ENCODE measurements around the gene APOBEC3B. TPM values are rescaled to one million over a fixed set of nuclear protein-coding genes. Genes with fewer than 3 reads are reported as not detected.
A peak's percentile ranks its signal among the peaks of the same experiment; 100 is the strongest.

Gene APOBEC3B
- total RNA-seq: 10 to 100 TPM; 12.1 to 13.3 TPM

DNA sequence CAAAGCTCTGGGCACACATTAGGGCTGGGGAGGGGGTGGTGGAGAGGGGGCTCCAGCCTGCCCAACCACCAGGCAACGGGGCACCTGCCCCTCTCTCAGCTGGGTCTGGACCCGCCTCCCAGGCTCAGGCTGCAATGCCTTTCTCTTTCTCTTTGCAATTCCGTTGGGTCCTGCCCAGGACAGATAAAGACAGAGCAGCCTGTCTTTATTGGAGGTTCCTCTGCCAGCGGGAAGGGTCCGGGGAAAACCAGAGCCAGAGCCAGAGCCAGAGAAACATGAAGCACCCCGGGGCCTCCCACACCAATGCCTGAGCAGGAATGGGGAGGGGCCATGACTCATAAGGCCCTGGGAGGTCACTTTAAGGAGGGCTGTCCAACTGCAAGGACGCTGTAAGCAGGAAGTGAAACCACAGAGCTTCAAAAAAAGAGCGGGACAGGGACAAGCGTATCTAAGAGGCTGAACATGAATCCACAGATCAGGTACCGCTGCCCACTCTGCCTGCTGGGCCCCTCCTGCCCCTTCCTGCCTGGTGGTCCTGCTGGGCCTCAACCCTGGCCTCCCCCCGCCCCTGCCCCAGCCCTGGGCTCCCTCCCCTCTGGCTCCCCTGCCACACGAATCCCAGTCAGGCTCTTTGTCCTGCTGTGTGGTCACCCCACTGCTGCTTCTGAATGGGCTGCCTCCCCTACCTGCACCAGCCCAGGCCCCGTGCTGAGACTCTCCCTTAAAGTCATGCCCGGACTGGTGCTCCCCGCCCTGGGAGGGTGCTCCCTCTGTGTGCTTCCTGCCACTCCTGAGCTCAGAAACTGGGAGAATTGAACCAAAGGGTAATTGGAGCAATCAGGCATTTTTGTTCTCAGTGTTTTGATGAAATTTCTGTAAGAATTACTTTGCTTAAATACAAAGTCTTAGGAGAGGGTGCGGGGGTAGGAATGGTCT is at the start of gene APOBEC3B:
Gene APOBEC3B (plus strand): TSS at position 356 of the 936 bp plus-strand sequence. CDS start 107 bp downstream, at position 463.
- Mint-ChIP-seq H3K9me3 (ENCODE audit: insufficient read depth) (no peaks in the 10 kb centered on the region), H3K4me1 (ENCODE audit: low read depth) (peaks cover 52% of the 10 kb centered on the region), H3K4me3 (peak within 1 kb of the TSS; percentile 75), H3K36me3 (ENCODE audit: low read depth) (peaks cover 16% of the 10 kb centered on the region), H3K27ac (peak within 1 kb of the TSS; percentile 95), H3K27me3 (ENCODE audit: low read depth) (peaks cover 6% of the 10 kb centered on the region)
- CTCF ChIA-PET: interaction anchor here (0.7 to 6.1 kb wide), 5 partner anchors 9 to 112 kb away, joined by 3 to 35 read pairs (median 5); partner anchors contain the start of genes APOBEC3C and CBX6
- POLR2A ChIA-PET: interaction anchor here (1.4 kb wide), 1 partner anchor 336 kb away, joined by 4 read pairs; no protein-coding TSS in a partner anchor
- DNase-seq (peak; percentile 86), ATAC-seq (peak; percentile 75)

GRCh38 chr22:38935023-38935422 is 47.1 kb upstream of the APOBEC3B start:
- no peak overlapping the region for H3K27ac Mint-ChIP-seq
- H3K27me3 Mint-ChIP-seq (ENCODE audit: low read depth): peaks cover 19% of the 10 kb centered on the region
- H3K4me3 Mint-ChIP-seq: no peak overlapping the region
- POLR2A ChIA-PET: no interaction called here
- H3K36me3 Mint-ChIP-seq (ENCODE audit: low read depth): no peaks in the 10 kb centered on the region
- H3K9me3 Mint-ChIP-seq (ENCODE audit: insufficient read depth): no peaks in the 10 kb centered on the region
- DNase-seq: no peak
- CTCF ChIA-PET: no interaction called here
- no peaks in the 10 kb centered on the region for H3K4me1 Mint-ChIP-seq (ENCODE audit: low read depth)
- ATAC-seq: no peak

DNA sequence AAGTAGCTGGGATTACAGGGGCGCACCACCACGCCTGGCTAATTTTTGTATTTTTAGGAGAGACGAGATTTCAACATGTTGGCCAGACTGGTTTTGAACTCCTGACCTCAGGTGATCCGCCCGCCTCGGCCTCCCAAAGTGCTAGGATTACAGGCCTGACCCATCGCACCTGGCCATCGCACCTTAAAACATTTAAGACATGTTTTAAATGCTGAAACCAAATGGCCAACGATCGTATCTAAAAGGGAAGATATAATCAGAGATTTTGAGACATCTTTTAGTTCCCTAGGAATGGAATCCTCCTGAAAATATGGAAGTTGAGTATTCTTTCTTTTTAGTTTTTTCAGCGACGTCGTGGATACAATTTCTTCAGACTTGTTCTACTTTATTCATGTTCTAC is 46.5 kb upstream of the APOBEC3B start:
- no peak overlapping the region for H3K27ac Mint-ChIP-seq
- H3K9me3 Mint-ChIP-seq (ENCODE audit: insufficient read depth): no peaks in the 10 kb centered on the region
- no peaks in the 10 kb centered on the region for H3K36me3 Mint-ChIP-seq (ENCODE audit: low read depth)
- CTCF ChIA-PET: no interaction called here
- no peak for DNase-seq
- no peaks in the 10 kb centered on the region for H3K4me1 Mint-ChIP-seq (ENCODE audit: low read depth)
- no peak overlapping the region for H3K4me3 Mint-ChIP-seq
- ATAC-seq: no peak
- peaks cover 19% of the 10 kb centered on the region for H3K27me3 Mint-ChIP-seq (ENCODE audit: low read depth)
- POLR2A ChIA-PET: no interaction called here

DNA sequence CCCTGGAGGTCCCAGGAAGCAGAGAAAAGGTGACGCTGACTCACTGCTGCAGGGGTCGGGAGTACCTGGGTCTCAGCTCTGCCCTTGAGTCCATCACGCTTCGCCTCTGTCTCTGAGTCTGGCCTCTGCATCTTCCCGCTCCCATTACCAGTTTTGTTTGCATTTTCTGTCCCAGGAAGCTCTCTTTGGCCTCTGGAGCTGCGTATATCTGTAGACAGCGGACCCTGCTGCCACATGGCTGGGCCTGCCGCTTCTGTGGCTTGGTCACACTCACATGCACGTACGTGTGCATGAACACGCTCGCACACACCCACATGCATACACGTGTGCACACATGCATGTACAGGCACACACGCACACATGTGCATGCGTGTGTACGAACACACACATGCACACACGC is 45.6 kb upstream of the APOBEC3B start:
- Mint-ChIP-seq H3K4me3 (no peak overlapping the region), H3K36me3 (ENCODE audit: low read depth) (no peaks in the 10 kb centered on the region), H3K27me3 (ENCODE audit: low read depth) (peaks cover 19% of the 10 kb centered on the region), H3K9me3 (ENCODE audit: insufficient read depth) (no peaks in the 10 kb centered on the region), H3K4me1 (ENCODE audit: low read depth) (peaks cover 7% of the 10 kb centered on the region), H3K27ac (no peak overlapping the region)
- ChIA-PET POLR2A (no interaction called here), CTCF (no interaction called here)
- DNase-seq: no peak
- ATAC-seq: no peak

- ChIA-PET CTCF (no interaction called here), POLR2A (no interaction called here)
- H3K4me3 Mint-ChIP-seq: no peak overlapping the region
Observed at GRCh38 chr22:38937036-38937435, 45.1 kb upstream of the APOBEC3B start.

GRCh38 chr22:38937541-38937940 is 44.6 kb upstream of the APOBEC3B start:
- ChIA-PET POLR2A (no interaction called here), CTCF (no interaction called here)
- Mint-ChIP-seq H3K4me3 (no peak overlapping the region), H3K27ac (no peak overlapping the region), H3K9me3 (ENCODE audit: insufficient read depth) (no peaks in the 10 kb centered on the region), H3K4me1 (ENCODE audit: low read depth) (peaks cover 16% of the 10 kb centered on the region), H3K36me3 (ENCODE audit: low read depth) (no peaks in the 10 kb centered on the region), H3K27me3 (ENCODE audit: low read depth) (peaks cover 17% of the 10 kb centered on the region)
- DNase-seq: no peak
- no peak for ATAC-seq

More at GRCh38 chr22:38937036-38937435, 45.1 kb upstream of the APOBEC3B start:
- peaks cover 19% of the 10 kb centered on the region for H3K27me3 Mint-ChIP-seq (ENCODE audit: low read depth)
- no peaks in the 10 kb centered on the region for H3K36me3 Mint-ChIP-seq (ENCODE audit: low read depth)
- no peaks in the 10 kb centered on the region for H3K9me3 Mint-ChIP-seq (ENCODE audit: insufficient read depth)
- ATAC-seq (no peak), DNase-seq (no peak)
- no peak overlapping the region for H3K27ac Mint-ChIP-seq
- H3K4me1 Mint-ChIP-seq (ENCODE audit: low read depth): peaks cover 12% of the 10 kb centered on the region

- ATAC-seq (no peak), DNase-seq (no peak)
- POLR2A ChIA-PET: no interaction called here
- Mint-ChIP-seq H3K9me3 (ENCODE audit: insufficient read depth) (no peaks in the 10 kb centered on the region), H3K27ac (no peak overlapping the region), H3K27me3 (ENCODE audit: low read depth) (peaks cover 18% of the 10 kb centered on the region), H3K4me1 (ENCODE audit: low read depth) (peaks cover 23% of the 10 kb centered on the region), H3K36me3 (ENCODE audit: low read depth) (no peaks in the 10 kb centered on the region), H3K4me3 (no peak overlapping the region)
- CTCF ChIA-PET: interaction anchor here (1.4 kb wide), 1 partner anchor 11 kb away, joined by 3 read pairs; no protein-coding TSS in a partner anchor
Observed at GRCh38 chr22:38938221-38938620, 43.9 kb upstream of the APOBEC3B start.

GRCh38 chr22:38938925-38939324 is 43.2 kb upstream of the APOBEC3B start:
- ATAC-seq (no peak), DNase-seq (no peak)
- ChIA-PET CTCF (interaction anchor here (1.1 to 1.4 kb wide), 4 partner anchors 12 to 183 kb away, joined by 3 to 7 read pairs (median 3); partner anchors contain the start of gene CBX6), POLR2A (no interaction called here)
- H3K9me3 Mint-ChIP-seq (ENCODE audit: insufficient read depth): no peaks in the 10 kb centered on the region
- peaks cover 18% of the 10 kb centered on the region for H3K27me3 Mint-ChIP-seq (ENCODE audit: low read depth)
- no peak overlapping the region for H3K4me3 Mint-ChIP-seq
- H3K27ac Mint-ChIP-seq: no peak overlapping the region
- H3K36me3 Mint-ChIP-seq (ENCODE audit: low read depth): no peaks in the 10 kb centered on the region
- peaks cover 30% of the 10 kb centered on the region for H3K4me1 Mint-ChIP-seq (ENCODE audit: low read depth)

DNA sequence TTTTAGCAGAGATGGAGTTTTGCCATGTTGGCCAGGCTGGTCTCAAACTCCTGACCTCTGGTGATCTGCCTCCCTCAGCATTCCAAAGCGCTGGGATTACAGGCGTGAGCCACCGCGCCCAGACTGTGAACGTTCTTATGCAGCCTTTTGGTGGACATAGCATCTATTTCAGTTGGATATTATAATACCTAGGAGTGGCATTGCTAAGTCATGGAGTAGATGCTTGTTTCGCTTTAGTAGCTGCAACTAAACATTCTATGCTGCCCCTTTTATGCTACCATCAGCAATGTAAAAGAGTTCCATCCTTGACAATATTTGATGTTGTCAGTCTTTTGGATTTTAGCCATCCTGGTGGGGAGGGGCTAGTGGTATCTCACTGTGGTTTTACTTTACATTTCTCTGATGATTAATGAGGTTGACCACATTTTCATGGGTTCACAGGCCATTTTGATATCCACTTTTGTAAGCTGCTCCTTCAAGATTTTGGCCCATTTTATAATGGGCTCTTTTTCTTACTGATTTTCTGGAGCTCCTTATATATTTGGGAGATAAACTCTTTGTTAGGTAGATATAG is 41.2 kb upstream of the APOBEC3B start:
- ChIA-PET CTCF (interaction anchor here (0.7 to 1.5 kb wide), 6 partner anchors 11 to 375 kb away, joined by 3 to 8 read pairs (median 4); no protein-coding TSS in a partner anchor), POLR2A (no interaction called here)
- H3K4me1 Mint-ChIP-seq (ENCODE audit: low read depth): peaks cover 34% of the 10 kb centered on the region
- no peaks in the 10 kb centered on the region for H3K36me3 Mint-ChIP-seq (ENCODE audit: low read depth)
- no peak for ATAC-seq
- no peak overlapping the region for H3K4me3 Mint-ChIP-seq
- peaks cover 23% of the 10 kb centered on the region for H3K27me3 Mint-ChIP-seq (ENCODE audit: low read depth)
- no peak overlapping the region for H3K27ac Mint-ChIP-seq
- H3K9me3 Mint-ChIP-seq (ENCODE audit: insufficient read depth): no peaks in the 10 kb centered on the region
- no peak for DNase-seq

- Mint-ChIP-seq H3K36me3 (ENCODE audit: low read depth) (no peaks in the 10 kb centered on the region), H3K27me3 (ENCODE audit: low read depth) (peaks cover 29% of the 10 kb centered on the region), H3K27ac (peak overlapping the region; percentile 60), H3K4me3 (peak overlapping the region; percentile 61), H3K4me1 (ENCODE audit: low read depth) (peaks cover 34% of the 10 kb centered on the region), H3K9me3 (ENCODE audit: insufficient read depth) (no peaks in the 10 kb centered on the region)
- peak; percentile 54 for ATAC-seq
- POLR2A ChIA-PET: no interaction called here
- peak; percentile 34 for DNase-seq
- CTCF ChIA-PET: interaction anchor here (0.7 to 2.0 kb wide), 6 partner anchors 10 to 72 kb away, joined by 3 to 8 read pairs (median 5); no protein-coding TSS in a partner anchor
Observed at GRCh38 chr22:38941488-38941987, 40.6 kb upstream of the APOBEC3B start.

GRCh38 chr22:38942702-38943101 is 39.4 kb upstream of the APOBEC3B start:
- DNase-seq (no peak), ATAC-seq (no peak)
- Mint-ChIP-seq H3K4me3 (no peak overlapping the region), H3K36me3 (ENCODE audit: low read depth) (no peaks in the 10 kb centered on the region), H3K4me1 (ENCODE audit: low read depth) (peaks cover 34% of the 10 kb centered on the region), H3K27me3 (ENCODE audit: low read depth) (peaks cover 34% of the 10 kb centered on the region), H3K9me3 (ENCODE audit: insufficient read depth) (no peaks in the 10 kb centered on the region), H3K27ac (no peak overlapping the region)
- ChIA-PET POLR2A (interaction anchor here (1.2 kb wide), 1 partner anchor 376 kb away, joined by 3 read pairs; no protein-coding TSS in a partner anchor), CTCF (interaction anchor here (0.9 to 2.1 kb wide), 4 partner anchors 9 to 73 kb away, joined by 3 to 12 read pairs (median 5); no protein-coding TSS in a partner anchor)
